ENCODE results near the gene KICS2. TPM values are rescaled to one million over a fixed set of nuclear protein-coding genes. Genes with fewer than 3 reads are reported as not detected.

Gene KICS2
- total RNA-seq, 1 experiment from 2014 or later = 8.6 TPM

DNA sequence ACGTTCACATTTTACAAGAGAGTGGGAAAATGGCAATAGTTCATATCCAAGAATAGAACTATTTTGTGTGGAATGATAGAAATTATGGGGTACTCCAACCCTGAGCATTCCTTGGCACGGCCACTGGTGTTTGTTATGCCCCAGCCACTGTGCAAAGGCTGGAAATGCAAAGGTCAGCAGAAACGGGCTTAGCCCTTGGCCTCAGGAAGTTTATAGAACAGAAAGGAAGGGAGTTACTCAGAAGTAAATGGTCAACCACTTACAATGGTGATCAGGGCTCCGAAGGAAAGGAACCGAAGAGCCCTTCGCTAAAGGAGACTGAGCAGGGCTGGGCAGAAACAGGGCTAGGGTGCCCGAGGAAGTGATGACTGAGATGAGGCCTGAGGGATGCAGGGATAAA is 45.1 kb downstream of the KICS2 start:
- Mint-ChIP-seq H3K9me3 (ENCODE audit: unreplicated experiment) (no peaks in the 10 kb centered on the region), H3K4me3 (ENCODE audit: unreplicated experiment) (no peak overlapping the region), H3K27me3 (ENCODE audit: insufficient read depth, unreplicated experiment) (no peaks in the 10 kb centered on the region), H3K4me1 (ENCODE audit: low read depth, unreplicated experiment) (peaks cover 45% of the 10 kb centered on the region), H3K36me3 (ENCODE audit: insufficient read depth, unreplicated experiment) (no peaks in the 10 kb centered on the region), H3K27ac (ENCODE audit: unreplicated experiment) (peak overlapping the region; percentile 48)
- Histone ChIP-seq H3K4me1 (peaks cover 60% of the 10 kb centered on the region), H3K9me3 (no peaks in the 10 kb centered on the region), H3K27me3 (replicated peaks; ENCODE audit: control insufficient read depth, insufficient read depth, low read length) (no peaks in the 10 kb centered on the region), H3K36me3 (ENCODE audit: control insufficient read depth, insufficient read depth, low read length) (no peaks in the 10 kb centered on the region), H3K4me3 (ENCODE audit: low read depth, low read length) (no peak overlapping the region)
- ChIA-PET POLR2A (no interaction called here), CTCF (no interaction called here)
- BruUV-seq (replicated peaks) = no TSS peak
- TF ChIP-seq, protein P1, sequence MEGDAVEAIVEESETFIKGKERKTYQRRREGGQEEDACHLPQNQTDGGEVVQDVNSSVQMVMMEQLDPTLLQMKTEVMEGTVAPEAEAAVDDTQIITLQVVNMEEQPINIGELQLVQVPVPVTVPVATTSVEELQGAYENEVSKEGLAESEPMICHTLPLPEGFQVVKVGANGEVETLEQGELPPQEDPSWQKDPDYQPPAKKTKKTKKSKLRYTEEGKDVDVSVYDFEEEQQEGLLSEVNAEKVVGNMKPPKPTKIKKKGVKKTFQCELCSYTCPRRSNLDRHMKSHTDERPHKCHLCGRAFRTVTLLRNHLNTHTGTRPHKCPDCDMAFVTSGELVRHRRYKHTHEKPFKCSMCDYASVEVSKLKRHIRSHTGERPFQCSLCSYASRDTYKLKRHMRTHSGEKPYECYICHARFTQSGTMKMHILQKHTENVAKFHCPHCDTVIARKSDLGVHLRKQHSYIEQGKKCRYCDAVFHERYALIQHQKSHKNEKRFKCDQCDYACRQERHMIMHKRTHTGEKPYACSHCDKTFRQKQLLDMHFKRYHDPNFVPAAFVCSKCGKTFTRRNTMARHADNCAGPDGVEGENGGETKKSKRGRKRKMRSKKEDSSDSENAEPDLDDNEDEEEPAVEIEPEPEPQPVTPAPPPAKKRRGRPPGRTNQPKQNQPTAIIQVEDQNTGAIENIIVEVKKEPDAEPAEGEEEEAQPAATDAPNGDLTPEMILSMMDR (IDR thresholded peaks at IDR 0.05; ENCODE audit: insufficient read depth in 1 of 2, low read depth in 1 of 2, low read length in 1 of 2, severe bottlenecking in 1 of 2, unreplicated experiment in 1 of 2) = no peak
- DNase-seq = no peak
- intact Hi-C loops (cut with micrococcal nuclease; ENCODE audit: unreplicated experiment) = loop anchor here (10.0 kb wide), 1 partner anchor 92 kb away; no protein-coding TSS in a partner anchor

DNA sequence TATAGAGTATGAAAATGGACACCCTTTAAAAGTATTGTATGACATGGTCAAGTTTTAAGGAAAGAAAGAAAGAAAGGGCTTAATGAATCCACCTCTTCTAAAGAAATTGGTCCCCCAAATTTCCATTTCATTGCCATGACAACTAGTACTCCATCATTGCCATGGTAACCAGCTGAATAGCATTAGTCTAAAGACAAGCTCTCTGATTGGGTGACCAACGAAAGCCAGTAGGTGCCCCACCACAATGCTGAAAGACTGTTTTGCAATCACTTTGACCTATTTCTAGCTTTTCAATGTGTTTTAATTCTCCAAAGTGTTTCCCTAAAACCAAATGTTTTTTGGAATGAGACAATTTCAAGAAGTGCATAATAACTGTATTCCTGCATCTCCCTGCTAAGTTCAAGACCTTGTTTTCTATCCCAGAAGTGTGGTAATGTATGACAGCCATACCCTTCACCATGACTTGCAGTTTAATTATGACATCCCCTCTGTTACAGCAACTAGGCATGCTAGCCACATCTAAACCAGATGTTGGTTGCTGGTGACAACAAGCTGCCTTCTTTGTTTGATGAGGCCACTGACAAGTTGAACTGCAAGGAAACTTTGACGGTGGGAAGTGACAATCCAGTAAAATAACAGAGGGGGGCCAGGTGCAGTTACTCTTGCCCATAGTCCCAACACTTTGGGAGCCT is 46.7 kb downstream of the KICS2 start:
- intact Hi-C loops (cut with micrococcal nuclease; ENCODE audit: unreplicated experiment) = loop anchor here (10.0 kb wide), 1 partner anchor 91 kb away; no protein-coding TSS in a partner anchor
- POLR2A ChIA-PET = no interaction called here
- Mint-ChIP-seq H3K9me3 (ENCODE audit: unreplicated experiment) (no peaks in the 10 kb centered on the region), H3K4me3 (ENCODE audit: unreplicated experiment) (no peak overlapping the region), H3K27ac (ENCODE audit: unreplicated experiment) (no peak overlapping the region), H3K4me1 (ENCODE audit: low read depth, unreplicated experiment) (peaks cover 39% of the 10 kb centered on the region), H3K27me3 (ENCODE audit: insufficient read depth, unreplicated experiment) (no peaks in the 10 kb centered on the region), H3K36me3 (ENCODE audit: insufficient read depth, unreplicated experiment) (no peaks in the 10 kb centered on the region)
- H3K4me3 ChIP-seq (ENCODE audit: low read depth, low read length) = no peak overlapping the region
- H3K27me3 ChIP-seq (replicated peaks; ENCODE audit: control insufficient read depth, insufficient read depth, low read length) = no peaks in the 10 kb centered on the region
- H3K9me3 ChIP-seq = no peaks in the 10 kb centered on the region
- TF ChIP-seq, protein P1 (IDR thresholded peaks at IDR 0.05; ENCODE audit: insufficient read depth in 1 of 2, low read depth in 1 of 2, low read length in 1 of 2, severe bottlenecking in 1 of 2, unreplicated experiment in 1 of 2) = no peak
- BruUV-seq (replicated peaks) = no TSS peak
- CTCF ChIA-PET = no interaction called here
- no peak for DNase-seq
- H3K4me1 ChIP-seq = peaks cover 61% of the 10 kb centered on the region
- no peaks in the 10 kb centered on the region for H3K36me3 ChIP-seq (ENCODE audit: control insufficient read depth, insufficient read depth, low read length)

DNA sequence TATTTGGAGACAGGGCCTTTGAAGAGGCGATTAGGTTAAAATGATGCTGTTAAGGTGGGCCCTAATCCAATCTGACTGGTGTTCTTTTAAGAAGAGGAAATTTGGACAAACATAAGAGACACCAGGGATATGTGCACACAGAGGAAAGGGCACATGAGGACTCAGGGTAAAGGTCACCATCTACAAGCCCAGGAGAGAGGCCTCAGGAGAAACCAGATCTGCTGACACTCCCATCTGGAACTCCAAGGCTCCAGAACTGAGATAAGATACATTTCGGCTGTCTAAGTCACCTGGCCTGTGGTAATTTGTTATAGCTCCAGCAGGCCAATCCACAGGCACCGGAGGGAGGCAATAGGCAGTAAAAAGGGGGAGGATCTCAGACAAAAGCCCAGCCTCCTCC is 48.6 kb downstream of the KICS2 start:
- peak overlapping the region; percentile 62 for H3K27ac Mint-ChIP-seq (ENCODE audit: unreplicated experiment)
- Histone ChIP-seq H3K27me3 (replicated peaks; ENCODE audit: control insufficient read depth, insufficient read depth, low read length) (no peaks in the 10 kb centered on the region), H3K4me3 (ENCODE audit: low read depth, low read length) (no peak overlapping the region), H3K4me1 (peaks cover 52% of the 10 kb centered on the region), H3K9me3 (no peaks in the 10 kb centered on the region), H3K36me3 (ENCODE audit: control insufficient read depth, insufficient read depth, low read length) (no peaks in the 10 kb centered on the region)
- no peaks in the 10 kb centered on the region for H3K9me3 Mint-ChIP-seq (ENCODE audit: unreplicated experiment)
- H3K27me3 Mint-ChIP-seq (ENCODE audit: insufficient read depth, unreplicated experiment) = no peaks in the 10 kb centered on the region
- intact Hi-C loops (cut with micrococcal nuclease; ENCODE audit: unreplicated experiment) = loop anchor here (1.0 to 10.0 kb wide), 2 partner anchors 8 to 89 kb away; no protein-coding TSS in a partner anchor
- peaks cover 28% of the 10 kb centered on the region for H3K4me1 Mint-ChIP-seq (ENCODE audit: low read depth, unreplicated experiment)
- ChIA-PET POLR2A (interaction anchor here (0.5 to 0.7 kb wide), 3 partner anchors 67 to 277 kb away, joined by 3 to 13 read pairs (median 3); no protein-coding TSS in a partner anchor), CTCF (interaction anchor here (0.6 to 1.6 kb wide), 4 partner anchors 9 to 330 kb away, joined by 3 to 7 read pairs (median 4); no protein-coding TSS in a partner anchor)
- no TSS peak for BruUV-seq (replicated peaks)
- TF ChIP-seq, protein P1 (IDR thresholded peaks at IDR 0.05; ENCODE audit: insufficient read depth in 1 of 2, low read depth in 1 of 2, low read length in 1 of 2, severe bottlenecking in 1 of 2, unreplicated experiment in 1 of 2) = no peak
- peak; percentile 79 to 88 for DNase-seq
- H3K4me3 Mint-ChIP-seq (ENCODE audit: unreplicated experiment) = peak overlapping the region; percentile 3
- no peaks in the 10 kb centered on the region for H3K36me3 Mint-ChIP-seq (ENCODE audit: insufficient read depth, unreplicated experiment)

Other genes starting within 250 kb of the KICS2 start
- gene C12orf56, start 168.5 kb upstream of the KICS2 start, total RNA-seq (2022) = 9.3 and 11.0 TPM in 2 replicates
- gene XPOT, start 182.1 kb upstream of the KICS2 start, total RNA-seq (2022) = 164 and 174 TPM in 2 replicates
- gene TBK1, start 229.8 kb upstream of the KICS2 start, total RNA-seq (2022) = 21.6 and 23.2 TPM in 2 replicates